HG02798 (cell line): ENCODE measurements around the gene DOLPP1.

Source experiments
- ATAC-seq: cut with Tn5 transposase; IDR thresholded peaks from one replicate; pipeline ENCODE4 v1.9.1; 2021; ENCODE audit warnings: mild to moderate bottlenecking; ENCODE audit not compliant: unreplicated experiment, poor library complexity

DOLPP1 gene, protein sequence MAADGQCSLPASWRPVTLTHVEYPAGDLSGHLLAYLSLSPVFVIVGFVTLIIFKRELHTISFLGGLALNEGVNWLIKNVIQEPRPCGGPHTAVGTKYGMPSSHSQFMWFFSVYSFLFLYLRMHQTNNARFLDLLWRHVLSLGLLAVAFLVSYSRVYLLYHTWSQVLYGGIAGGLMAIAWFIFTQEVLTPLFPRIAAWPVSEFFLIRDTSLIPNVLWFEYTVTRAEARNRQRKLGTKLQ

DNA sequence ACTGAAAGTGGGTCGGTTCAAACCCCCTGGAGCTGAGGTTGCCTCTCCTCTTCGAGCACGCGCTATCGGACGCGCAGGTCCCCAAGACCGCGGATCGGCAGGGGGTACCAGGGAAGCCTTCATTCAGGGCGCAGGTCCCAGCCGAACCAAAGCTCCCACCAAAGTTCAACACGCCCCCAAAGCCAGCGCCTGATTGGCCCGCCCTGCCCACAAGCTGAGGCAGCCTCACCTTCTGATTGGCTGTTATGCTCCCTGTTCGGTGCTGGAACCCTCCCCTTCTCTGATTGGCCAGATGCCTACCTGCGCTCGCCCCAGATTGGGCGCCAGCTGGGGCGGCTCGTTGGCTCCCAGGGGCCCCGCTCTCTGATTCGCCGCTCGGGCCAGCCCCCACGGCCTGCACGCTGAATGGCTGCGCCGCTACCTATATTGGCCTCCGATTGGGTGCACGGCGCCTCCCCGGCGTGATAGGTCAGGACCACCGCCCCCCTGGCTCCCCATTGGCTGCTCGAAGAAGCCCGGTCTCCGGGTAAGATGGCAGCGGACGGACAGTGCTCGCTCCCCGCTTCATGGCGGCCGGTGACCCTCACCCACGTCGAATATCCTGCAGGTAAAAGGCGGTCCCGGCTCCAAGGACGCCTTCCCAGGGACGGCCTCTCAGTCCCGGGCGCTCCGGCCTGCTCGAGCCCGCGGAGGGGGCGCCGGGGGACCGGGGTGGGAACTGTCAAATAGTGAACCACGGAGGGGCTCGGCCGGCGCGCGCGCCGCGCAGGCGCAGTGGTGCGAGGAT, at the start of gene DOLPP1:
TSS of gene DOLPP1 (plus strand) at position 511 of the 787 bp plus-strand sequence. CDS start at position 532, 21 bp downstream.
- peak; percentile 97 for ATAC-seq

DNA sequence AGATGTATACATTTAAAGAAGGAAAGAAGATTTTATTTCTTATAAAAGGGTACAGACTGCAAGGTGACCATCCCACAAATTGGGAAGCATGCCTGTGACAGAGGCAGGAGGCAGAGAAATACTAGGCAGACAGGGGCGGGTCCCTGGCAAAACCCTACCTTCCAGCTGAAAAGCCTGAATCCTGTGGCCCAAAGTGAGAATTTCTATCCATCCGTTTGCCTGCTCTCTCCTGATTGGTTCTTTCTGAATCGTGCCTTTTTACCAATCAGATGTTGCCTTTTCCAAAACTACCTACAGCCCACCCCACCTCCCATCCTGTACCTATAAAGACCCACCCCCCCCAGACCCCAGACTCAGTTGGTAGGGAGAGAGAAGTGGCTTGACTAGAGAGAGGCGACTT, 49.4 kb upstream of the DOLPP1 start:
- ATAC-seq, result no peak

DNA sequence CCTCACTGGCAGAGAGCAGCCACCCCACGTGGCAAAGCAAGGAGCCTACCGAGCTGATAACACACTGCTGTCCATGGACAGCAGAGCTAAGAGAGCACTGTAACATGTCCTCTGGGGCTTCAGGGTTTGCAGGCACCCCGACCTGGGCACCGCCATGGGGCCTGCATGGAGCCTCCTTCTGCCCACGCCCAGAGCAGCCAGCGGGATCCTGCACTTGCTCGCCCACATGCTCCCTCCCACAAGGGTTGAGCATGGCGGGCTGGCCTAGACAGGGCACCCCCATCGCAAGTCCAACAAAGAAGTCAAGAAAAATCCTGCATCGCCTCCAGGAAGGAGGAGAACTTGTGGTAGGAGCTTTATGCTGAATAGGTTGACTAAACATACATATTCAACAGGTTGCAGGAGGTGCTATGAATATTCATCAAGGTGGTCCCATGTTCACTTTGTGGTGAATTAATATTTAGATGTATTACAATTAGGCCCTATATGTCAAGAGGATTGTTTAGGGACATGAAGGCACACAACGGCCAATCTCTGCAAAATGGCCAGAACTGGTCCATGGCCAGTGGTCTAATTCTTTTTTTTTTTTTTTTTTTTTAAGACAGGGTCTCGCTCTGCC, 48.3 kb upstream of the DOLPP1 start:
- ATAC-seq, result no peak

DNA sequence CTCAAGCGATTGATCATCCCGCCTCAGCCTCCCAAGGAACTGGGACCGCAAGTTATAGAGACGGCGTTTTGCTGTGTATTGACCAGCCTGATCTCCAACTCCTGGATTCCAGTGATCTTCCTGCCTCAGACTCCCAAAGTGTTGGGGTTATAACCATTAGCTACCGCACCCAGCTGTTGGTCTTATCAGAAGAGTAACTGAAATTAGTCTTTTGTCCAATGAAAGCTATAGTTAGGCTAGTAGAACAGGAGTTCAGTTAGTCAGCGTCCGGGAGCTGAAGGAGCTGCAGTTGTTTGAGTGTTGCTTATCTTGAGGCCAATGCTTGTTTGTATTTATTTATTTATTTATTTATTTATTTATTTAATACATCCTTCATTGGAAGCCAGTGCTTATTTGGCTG, 47.7 kb upstream of the DOLPP1 start:
- no peak for ATAC-seq

DNA sequence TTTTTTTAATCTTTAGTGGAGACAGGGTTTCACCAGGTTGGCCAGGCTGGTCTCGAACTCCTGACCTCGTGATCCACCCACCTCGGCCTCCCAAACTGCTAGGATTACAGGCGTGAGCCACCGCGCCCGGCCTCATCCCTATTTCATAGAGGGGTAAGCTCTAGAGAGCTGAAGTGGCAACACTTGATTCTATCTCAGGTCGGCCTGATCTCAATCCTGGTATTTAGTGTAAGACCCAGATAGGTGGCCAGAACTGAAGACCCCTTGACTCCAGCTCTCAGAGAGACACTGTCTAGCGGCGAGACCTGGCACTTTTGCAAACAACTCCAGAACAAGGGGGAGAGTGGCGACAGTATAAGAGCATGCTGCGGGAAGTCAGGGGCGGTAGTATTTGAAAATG, 45.1 kb upstream of the DOLPP1 start:
- peak; percentile 1 for ATAC-seq

DNA sequence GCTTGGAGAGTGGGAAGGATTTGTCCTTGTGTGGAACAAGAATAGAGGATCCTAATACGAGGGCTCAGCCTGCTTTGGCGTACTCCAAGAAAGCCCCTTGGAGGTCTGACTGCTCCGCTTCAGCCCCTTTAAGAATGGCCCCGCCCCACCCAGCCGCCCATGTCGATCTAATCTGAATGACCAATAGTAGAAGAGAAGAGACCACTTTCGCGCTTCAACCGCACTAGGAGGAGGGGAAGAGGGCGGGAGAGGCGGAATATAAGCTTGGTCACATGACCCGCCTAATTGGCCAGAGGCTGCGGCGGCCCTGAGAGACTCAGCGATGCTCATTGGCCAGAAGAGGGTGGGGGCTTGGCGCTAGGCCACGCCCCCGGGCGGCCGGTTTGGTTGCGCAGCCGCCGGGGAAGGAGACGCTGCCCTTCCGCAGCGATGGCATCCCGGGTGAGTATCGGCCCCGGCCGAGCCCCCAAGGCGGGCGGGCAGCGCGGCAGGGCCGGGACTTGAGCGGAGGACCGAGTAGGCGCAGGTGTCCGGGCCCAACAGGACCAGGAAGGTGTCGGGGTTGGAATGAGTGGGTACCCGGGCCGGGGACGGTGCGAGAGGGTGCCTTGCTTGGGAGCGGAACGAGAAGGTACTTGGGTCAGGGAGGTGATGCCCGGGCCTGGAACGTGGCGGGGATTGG, 44.5 kb upstream of the DOLPP1 start, which contains the start of gene MIGA2:
TSS of gene MIGA2 (plus strand) at position 386 of the 682 bp plus-strand sequence. CDS start 3,969 bp downstream, outside the sequence.
- peak; percentile 99 for ATAC-seq

DNA sequence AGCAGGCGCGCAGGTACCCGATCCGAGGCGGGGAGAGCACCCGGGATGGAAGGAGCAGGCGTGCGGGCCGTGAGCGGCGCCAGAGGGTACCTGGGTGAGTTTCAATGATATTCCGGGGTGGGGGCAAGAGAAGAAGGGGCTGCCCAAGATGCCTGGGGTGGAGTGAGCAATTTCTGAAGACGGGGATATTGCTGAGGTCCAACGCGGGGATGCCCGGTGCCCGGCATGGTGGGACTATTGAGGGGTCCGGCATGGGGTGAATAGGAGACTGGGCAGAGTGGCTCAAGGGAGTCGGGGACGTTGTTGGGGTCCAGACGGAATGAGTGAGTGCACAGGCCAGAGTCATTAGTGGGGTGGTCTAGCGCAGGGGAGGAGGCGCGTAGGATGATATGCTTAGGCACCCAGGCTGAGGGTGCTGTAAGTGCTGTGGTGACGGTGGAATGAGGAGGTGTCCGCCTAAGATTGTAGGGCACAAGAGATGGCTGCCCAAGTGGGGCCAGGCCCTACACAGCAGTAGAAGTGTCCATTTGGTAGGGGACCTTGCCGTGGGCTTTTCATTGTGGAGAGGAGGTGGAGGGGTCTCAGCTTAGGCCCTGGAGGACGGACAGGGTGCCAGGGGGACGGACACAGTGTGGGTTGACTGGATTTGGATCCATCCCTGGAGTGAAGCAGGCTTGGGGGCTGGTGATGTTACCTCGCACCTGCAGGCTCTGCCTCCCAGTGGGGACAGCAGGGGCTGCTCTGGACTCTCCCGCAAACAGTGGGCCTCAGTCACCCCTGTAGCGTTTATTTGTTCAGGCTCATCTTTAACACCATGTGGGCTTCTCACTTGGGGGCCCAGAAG, 43.8 kb upstream of the DOLPP1 start:
- ATAC-seq, result no peak

DNA sequence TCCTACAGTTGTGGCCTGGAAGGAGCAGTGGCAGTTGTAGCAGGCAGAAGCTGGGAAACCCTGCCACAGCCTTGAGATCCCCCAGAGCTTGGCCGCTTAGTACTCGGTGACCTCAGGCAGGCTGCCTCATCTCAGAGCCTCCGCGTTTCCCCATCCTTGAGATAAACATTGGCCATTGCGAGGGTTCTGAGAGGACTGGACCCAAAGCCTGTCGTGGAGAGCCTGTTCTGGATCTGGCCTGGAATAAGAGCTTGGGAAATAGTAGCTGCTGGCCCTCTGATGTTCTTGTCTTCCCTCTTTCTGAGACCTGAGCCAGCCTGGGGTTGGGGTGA, 43.2 kb upstream of the DOLPP1 start:
- no peak for ATAC-seq

DNA sequence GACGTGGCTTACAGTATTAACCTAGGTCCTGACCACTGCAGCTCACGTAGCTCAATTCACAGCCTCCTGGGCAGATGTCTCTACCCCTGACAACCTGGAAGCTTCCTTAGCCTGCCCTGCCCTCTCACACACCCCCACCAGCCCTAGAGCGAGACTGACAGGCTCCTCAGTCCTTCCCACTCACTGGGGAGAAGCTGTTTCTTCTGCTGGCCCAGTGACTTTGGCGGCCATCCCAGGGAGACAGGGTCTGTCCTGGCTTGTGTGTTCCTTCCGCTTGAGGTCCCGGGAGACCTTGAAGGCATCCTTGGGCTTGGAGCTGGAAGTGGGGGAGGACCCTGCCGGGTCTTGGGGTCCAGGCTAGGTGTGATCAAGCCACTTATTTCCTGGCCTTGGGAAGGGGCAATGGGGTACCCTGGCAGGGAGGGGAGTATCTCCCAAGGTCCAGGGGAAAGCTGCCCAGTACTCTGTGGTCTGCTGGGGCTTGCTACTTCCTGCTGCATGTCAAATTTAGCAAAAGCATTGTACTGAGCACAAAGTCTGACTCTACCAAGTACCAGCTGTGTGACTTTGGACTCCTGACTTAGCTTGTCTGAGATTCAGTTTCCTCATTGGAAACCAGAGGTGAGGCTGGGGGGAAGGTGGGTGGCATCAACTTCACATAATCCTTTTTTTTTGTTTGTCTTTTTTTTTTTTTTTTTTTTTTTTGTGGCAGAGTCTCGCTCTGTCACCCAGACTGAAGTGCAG, 42.6 kb upstream of the DOLPP1 start:
- ATAC-seq, result no peak

DNA sequence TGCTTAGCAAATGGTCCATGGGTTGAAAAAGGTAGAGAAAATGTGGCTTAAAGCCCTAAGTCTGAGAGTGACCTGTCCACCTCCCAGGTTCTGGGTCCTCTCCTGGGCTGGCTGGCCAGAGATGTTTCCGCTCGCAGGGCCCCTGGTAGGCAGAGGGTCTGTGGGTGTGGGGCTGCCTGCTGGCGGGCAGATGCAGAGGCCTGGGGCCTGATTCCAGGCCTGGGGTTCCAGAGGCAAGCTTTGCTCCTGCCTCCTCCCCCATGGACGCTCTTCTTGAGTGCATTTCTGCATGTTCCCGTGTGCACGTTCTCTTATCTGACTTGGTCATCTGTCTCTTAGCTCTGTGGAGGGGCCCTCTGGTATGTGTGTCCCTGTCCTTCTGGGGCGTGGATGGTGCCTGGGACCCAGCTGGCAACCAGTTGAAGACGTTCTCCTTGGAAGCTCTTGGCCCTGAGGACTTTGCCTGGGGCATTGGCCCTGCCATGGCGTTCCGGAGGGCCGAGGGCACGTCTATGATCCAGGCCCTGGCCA, 40.7 kb upstream of the DOLPP1 start:
- no peak for ATAC-seq

DNA sequence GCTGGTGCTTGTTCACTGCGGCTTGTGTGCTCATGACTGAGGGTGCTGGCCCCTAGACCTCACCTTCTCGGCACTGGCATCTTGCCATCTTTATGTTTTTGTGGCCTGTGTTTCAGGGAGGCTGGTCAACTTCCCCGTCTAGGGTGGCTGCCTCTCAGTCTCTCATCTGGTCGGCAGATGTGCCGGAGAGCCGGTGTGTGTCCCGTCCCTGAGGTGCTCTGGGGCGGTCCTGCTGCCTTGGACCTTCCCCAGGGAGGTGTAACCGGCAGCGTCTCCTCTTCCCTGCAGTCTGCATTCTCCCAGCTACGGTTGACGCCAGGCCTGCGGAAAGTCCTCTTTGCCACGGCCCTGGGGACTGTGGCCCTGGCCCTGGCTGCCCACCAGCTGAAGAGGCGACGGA, 38.9 kb upstream of the DOLPP1 start:
- ATAC-seq, result no peak

DNA sequence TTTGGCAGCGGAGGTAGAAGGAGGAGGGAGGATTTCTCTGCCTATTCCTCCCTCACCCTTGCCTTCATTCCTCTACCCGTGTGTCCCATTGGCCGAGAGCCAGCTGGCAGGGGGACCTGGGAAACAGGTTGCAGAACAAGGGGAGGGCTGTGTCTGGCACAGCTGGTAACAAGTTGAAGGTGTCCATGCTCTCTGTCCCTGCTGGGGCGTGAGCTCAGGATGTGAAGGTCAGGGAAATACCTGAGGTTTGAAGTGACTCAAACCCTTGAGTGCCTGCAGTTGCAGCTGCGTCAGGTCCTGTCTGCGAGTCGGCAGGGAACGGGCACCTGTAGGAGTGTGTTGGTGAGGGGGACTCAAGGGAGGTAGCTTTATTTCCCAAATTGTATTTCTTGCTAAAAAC, 28.3 kb upstream of the DOLPP1 start:
- ATAC-seq, result no peak

DNA sequence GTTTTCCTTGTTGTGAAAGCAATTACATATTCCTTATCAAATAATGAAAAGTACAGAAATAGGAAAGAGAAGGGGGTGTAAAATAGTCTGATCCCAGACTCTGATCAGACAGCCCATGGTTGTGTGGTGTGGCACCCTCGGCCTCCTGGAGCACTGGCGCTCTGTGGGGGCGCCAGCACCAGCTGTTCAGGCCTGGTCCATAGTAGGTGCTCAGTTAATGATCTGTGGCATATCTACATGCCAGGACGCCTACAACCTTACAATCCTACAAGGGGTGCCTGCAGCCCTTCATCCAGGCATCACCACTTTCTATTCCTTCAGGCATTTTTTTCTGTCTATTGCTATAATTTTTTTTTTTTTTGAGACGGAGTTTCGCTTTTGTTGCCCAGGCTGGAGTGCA, 27.9 kb upstream of the DOLPP1 start:
- no peak for ATAC-seq

DNA sequence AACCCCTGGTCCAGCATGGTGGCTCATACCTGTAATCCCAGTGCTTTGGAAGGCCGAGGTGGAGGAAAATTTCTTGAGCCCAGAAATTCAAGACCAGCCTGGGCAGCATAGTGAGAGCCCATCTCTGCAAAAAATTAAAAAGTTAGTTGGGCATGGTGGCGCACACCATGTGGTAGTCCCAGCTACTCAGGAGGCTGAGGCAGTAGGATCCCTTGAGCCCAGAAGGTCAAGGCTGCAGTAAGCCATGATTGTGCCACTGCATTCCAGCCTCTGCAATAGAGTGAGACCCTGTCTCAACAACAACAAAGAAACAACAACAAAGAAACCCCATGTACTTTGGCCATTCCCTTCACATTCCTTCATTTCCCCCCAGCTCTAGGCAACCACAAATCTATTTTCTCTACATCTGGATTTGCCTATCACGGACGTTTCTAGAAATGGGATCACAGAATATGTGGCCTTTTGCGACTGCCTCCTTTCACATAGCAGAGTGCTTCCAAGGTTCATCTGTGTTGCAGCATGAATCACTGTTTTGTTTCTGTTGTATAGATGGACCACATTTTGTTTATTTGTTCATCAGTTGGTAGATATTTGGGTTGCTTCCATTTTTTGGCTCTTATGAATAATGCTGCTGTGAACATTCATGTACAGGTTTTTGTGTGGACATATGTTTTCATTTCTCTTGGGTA, 26.6 kb upstream of the DOLPP1 start:
- no peak for ATAC-seq

DNA sequence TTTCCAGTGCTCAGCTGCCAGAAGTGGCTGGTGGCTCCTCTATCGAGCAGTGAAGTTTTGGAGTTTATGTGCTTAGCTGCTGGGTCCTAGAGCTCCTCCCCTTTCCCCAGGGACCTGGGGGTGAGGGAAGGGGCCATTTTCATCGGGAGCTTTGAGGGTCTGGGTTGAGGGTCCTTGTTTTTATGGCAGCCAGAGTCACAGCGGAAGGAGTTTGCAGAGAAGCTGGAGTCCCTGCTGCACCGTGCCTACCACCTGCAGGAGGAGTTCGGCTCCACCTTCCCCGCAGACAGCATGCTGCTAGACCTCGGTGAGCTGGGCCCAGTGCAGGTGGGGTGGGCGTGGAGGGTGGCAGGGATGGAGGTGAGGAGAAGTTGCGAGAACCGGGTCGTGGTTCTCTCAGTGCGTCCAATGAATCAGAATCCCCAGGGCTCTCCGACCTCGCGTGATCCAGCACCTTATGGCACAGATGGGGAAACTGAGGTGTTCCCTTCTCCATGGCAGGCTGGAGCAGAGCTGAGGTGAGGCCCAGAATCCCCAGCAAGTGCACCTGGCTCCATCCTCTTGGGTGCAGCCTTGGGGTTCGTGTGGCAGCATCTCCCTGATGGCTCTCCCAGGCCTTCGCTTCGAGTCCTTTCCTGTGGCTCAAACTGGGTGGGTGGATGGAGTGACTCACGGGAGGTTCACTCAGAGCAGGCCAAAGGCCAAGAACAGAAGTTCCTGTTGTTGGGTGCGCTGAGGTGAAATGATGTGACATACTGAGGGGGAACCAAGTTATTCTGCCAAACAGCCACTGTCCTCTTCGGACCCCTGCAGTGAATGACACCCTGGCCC, 21.7 kb upstream of the DOLPP1 start:
- ATAC-seq, result no peak

DNA sequence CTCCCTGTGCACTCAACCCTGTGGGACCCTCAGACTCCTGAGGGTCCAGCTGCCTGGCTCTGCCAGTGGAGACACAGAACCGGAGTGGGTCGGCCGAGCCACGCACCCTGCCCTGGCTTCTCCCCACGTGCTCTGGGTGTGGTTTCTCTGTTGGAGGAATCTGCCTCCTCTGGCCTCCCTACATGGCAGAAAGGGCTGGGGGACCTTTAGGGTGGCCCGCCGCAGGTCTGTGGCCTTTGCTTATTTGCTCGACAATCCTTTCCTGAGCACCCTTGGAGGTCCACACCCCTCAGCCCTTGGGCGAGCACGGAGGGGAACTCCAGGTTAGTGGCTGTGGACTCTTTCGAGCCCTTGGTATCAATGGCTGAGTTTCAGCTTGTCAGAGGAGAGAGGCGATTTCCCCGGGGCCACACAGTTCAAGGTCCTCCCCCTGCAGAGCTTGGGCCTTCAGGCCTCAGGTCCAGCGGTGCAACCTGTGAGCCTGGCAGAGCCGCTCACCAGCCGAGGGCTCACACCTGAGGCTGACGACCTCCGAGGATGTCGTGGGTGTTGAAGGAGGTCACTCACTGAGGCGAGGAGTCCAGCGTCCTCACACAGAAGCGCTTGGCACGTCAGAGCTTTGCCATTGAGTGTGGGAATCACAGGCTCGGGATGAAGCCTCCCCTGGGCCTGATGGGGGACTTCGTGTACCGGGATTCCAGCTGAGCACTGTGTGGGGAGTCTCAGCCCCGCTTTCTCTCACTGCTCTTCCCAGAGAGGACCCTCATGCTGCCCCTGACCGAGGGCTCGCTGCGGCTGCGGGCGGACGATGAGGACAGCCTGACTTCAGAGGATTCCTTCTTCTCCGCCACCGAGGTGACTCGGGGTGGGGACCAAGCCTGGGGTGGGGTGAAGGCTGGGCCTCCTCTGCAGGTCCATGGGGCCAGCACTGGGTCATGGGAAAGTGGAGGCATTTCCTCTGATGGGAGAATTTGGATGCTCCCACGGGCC, 20.8 kb upstream of the DOLPP1 start:
- ATAC-seq, result no peak

DNA sequence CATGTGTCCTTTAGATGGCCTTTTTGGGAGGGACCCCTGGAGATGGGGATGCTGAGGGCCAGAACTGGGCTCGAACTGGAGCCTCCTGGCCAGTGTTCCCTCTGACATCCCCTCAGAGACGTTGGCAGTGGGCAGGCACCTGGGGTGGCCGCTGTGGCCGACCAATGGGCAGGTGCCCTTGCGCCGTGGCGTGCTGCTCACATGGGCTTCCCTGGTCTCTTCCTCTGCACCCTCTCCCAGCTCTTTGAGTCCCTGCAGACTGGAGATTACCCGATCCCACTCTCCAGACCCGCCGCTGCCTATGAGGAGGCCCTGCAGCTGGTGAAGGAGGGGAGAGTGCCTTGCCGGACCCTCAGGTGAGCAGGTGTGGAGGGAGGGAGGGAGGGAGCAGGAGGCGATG, 19.9 kb upstream of the DOLPP1 start:
- no peak for ATAC-seq
